ENCODE measurements around the gene ZNF521.
"Not testable (repeated sequence)": the region's sequence is repeated elsewhere in the genome, so short reads cannot be mapped to it uniquely, and the experiment has no call there.

Gene ZNF521

GRCh38 chr18:25052511-25052921 lies 299.4 kb downstream of the ZNF521 start:
- Histone ChIP-seq H3K27ac (ENCODE audit: low read depth, low read length) (no peak overlapping the region), H3K9ac (ENCODE audit: low read length) (no peak overlapping the region), H3K36me3 (ENCODE audit: insufficient read depth, low read length) (no peaks in the 10 kb centered on the region), H3K27me3 (ENCODE audit: control insufficient read depth in 1 of 2, insufficient read depth in 2 of 2, low read length in 2 of 2) (no peaks in the 10 kb centered on the region), H3K9me3 (ENCODE audit: low read length) (no peaks in the 10 kb centered on the region), H3K4me1 (ENCODE audit: insufficient read depth, low read length) (no peaks in the 10 kb centered on the region), H3K4me3 (ENCODE audit: low read depth in 1 of 2, low read length in 2 of 2) (no peak overlapping the region)

GRCh38 chr18:25050605-25051004 lies 301.4 kb downstream of the ZNF521 start:
- H3K9me3 ChIP-seq (ENCODE audit: low read length), result no peaks in the 10 kb centered on the region
- no peak overlapping the region for H3K27ac ChIP-seq (ENCODE audit: low read depth, low read length)
- H3K4me1 ChIP-seq (ENCODE audit: insufficient read depth, low read length), result no peaks in the 10 kb centered on the region
- H3K36me3 ChIP-seq (ENCODE audit: insufficient read depth, low read length), result no peaks in the 10 kb centered on the region
- no peaks in the 10 kb centered on the region for H3K27me3 ChIP-seq (ENCODE audit: control insufficient read depth in 1 of 2, insufficient read depth in 2 of 2, low read length in 2 of 2)
- no peak overlapping the region for H3K4me3 ChIP-seq (ENCODE audit: low read depth in 1 of 2, low read length in 2 of 2)
- no peak overlapping the region for H3K9ac ChIP-seq (ENCODE audit: low read length)

GRCh38 chr18:25047983-25048382 lies 304.0 kb downstream of the ZNF521 start:
- H3K9me3 ChIP-seq (ENCODE audit: low read length), result no peaks in the 10 kb centered on the region
- H3K4me1 ChIP-seq (ENCODE audit: insufficient read depth, low read length), result no peaks in the 10 kb centered on the region
- no peaks in the 10 kb centered on the region for H3K27me3 ChIP-seq (ENCODE audit: control insufficient read depth in 1 of 2, insufficient read depth in 2 of 2, low read length in 2 of 2)

GRCh38 chr18:25047421-25047820 lies 304.5 kb downstream of the ZNF521 start:
- Histone ChIP-seq H3K9me3 (ENCODE audit: low read length) (no peaks in the 10 kb centered on the region), H3K27ac (ENCODE audit: low read depth, low read length) (no peak overlapping the region), H3K4me1 (ENCODE audit: insufficient read depth, low read length) (no peaks in the 10 kb centered on the region), H3K9ac (ENCODE audit: low read length) (no peak overlapping the region), H3K4me3 (ENCODE audit: low read depth in 1 of 2, low read length in 2 of 2) (no peak overlapping the region), H3K36me3 (ENCODE audit: insufficient read depth, low read length) (no peaks in the 10 kb centered on the region), H3K27me3 (ENCODE audit: control insufficient read depth in 1 of 2, insufficient read depth in 2 of 2, low read length in 2 of 2) (no peaks in the 10 kb centered on the region)

More at GRCh38 chr18:25047983-25048382, 304.0 kb downstream of the ZNF521 start:
- no peak overlapping the region for H3K9ac ChIP-seq (ENCODE audit: low read length)
- no peak overlapping the region for H3K27ac ChIP-seq (ENCODE audit: low read depth, low read length)
- no peak overlapping the region for H3K4me3 ChIP-seq (ENCODE audit: low read depth in 1 of 2, low read length in 2 of 2)
- no peaks in the 10 kb centered on the region for H3K36me3 ChIP-seq (ENCODE audit: insufficient read depth, low read length)

GRCh38 chr18:25044694-25045093 lies 307.3 kb downstream of the ZNF521 start:
- Histone ChIP-seq H3K36me3 (ENCODE audit: insufficient read depth, low read length) (no peaks in the 10 kb centered on the region), H3K27me3 (ENCODE audit: control insufficient read depth in 1 of 2, insufficient read depth in 2 of 2, low read length in 2 of 2) (no peaks in the 10 kb centered on the region), H3K4me3 (ENCODE audit: low read depth in 1 of 2, low read length in 2 of 2) (no peak overlapping the region), H3K9me3 (ENCODE audit: low read length) (no peaks in the 10 kb centered on the region), H3K27ac (ENCODE audit: low read depth, low read length) (no peak overlapping the region), H3K9ac (ENCODE audit: low read length) (no peak overlapping the region), H3K4me1 (ENCODE audit: insufficient read depth, low read length) (no peaks in the 10 kb centered on the region)

- no peaks in the 10 kb centered on the region for H3K27me3 ChIP-seq (ENCODE audit: control insufficient read depth in 1 of 2, insufficient read depth in 2 of 2, low read length in 2 of 2)
- H3K9me3 ChIP-seq (ENCODE audit: low read length), result no peaks in the 10 kb centered on the region
- H3K36me3 ChIP-seq (ENCODE audit: insufficient read depth, low read length), result no peaks in the 10 kb centered on the region
- no peak overlapping the region for H3K4me3 ChIP-seq (ENCODE audit: low read depth in 1 of 2, low read length in 2 of 2)
- H3K27ac ChIP-seq (ENCODE audit: low read depth, low read length), result no peak overlapping the region
- H3K9ac ChIP-seq (ENCODE audit: low read length), result no peak overlapping the region
- no peaks in the 10 kb centered on the region for H3K4me1 ChIP-seq (ENCODE audit: insufficient read depth, low read length)
These were observed 308.9 kb downstream of the ZNF521 start for GRCh38 chr18:25043104-25043503.

- no peak overlapping the region for H3K4me3 ChIP-seq (ENCODE audit: low read depth in 1 of 2, low read length in 2 of 2)
- no peaks in the 10 kb centered on the region for H3K4me1 ChIP-seq (ENCODE audit: insufficient read depth, low read length)
- no peaks in the 10 kb centered on the region for H3K36me3 ChIP-seq (ENCODE audit: insufficient read depth, low read length)
- H3K27me3 ChIP-seq (ENCODE audit: control insufficient read depth in 1 of 2, insufficient read depth in 2 of 2, low read length in 2 of 2), result no peaks in the 10 kb centered on the region
- no peaks in the 10 kb centered on the region for H3K9me3 ChIP-seq (ENCODE audit: low read length)
- no peak overlapping the region for H3K27ac ChIP-seq (ENCODE audit: low read depth, low read length)
- no peak overlapping the region for H3K9ac ChIP-seq (ENCODE audit: low read length)
These were observed 309.3 kb downstream of the ZNF521 start for GRCh38 chr18:25042641-25043051.

- H3K9me3 ChIP-seq (ENCODE audit: low read length), result no peaks in the 10 kb centered on the region
- no peaks in the 10 kb centered on the region for H3K27me3 ChIP-seq (ENCODE audit: control insufficient read depth in 1 of 2, insufficient read depth in 2 of 2, low read length in 2 of 2)
- no peaks in the 10 kb centered on the region for H3K4me1 ChIP-seq (ENCODE audit: insufficient read depth, low read length)
- no peak overlapping the region for H3K27ac ChIP-seq (ENCODE audit: low read depth, low read length)
- H3K9ac ChIP-seq (ENCODE audit: low read length), result no peak overlapping the region
- no peaks in the 10 kb centered on the region for H3K36me3 ChIP-seq (ENCODE audit: insufficient read depth, low read length)
- H3K4me3 ChIP-seq (ENCODE audit: low read depth in 1 of 2, low read length in 2 of 2), result no peak overlapping the region
These were observed 312.2 kb downstream of the ZNF521 start for GRCh38 chr18:25039781-25040180.

- Histone ChIP-seq H3K27me3 (ENCODE audit: control insufficient read depth in 1 of 2, insufficient read depth in 2 of 2, low read length in 2 of 2) (no peaks in the 10 kb centered on the region), H3K4me3 (ENCODE audit: low read depth in 1 of 2, low read length in 2 of 2) (no peak overlapping the region), H3K9me3 (ENCODE audit: low read length) (no peaks in the 10 kb centered on the region), H3K9ac (ENCODE audit: low read length) (no peak overlapping the region), H3K4me1 (ENCODE audit: insufficient read depth, low read length) (no peaks in the 10 kb centered on the region), H3K27ac (ENCODE audit: low read depth, low read length) (no peak overlapping the region), H3K36me3 (ENCODE audit: insufficient read depth, low read length) (no peaks in the 10 kb centered on the region)
These were observed 313.7 kb downstream of the ZNF521 start for GRCh38 chr18:25038261-25038660.

GRCh38 chr18:25033747-25034471 lies 318.1 kb downstream of the ZNF521 start:
- Histone ChIP-seq H3K27me3 (ENCODE audit: control insufficient read depth in 1 of 2, insufficient read depth in 2 of 2, low read length in 2 of 2) (peaks cover 0 to 4% of the 10 kb centered on the region in 2 donors), H3K4me1 (ENCODE audit: insufficient read depth, low read length) (no peaks in the 10 kb centered on the region), H3K9ac (ENCODE audit: low read length) (no peak overlapping the region), H3K36me3 (ENCODE audit: insufficient read depth, low read length) (no peaks in the 10 kb centered on the region), H3K9me3 (ENCODE audit: low read length) (no peaks in the 10 kb centered on the region), H3K4me3 (ENCODE audit: low read depth in 1 of 2, low read length in 2 of 2) (no peak overlapping the region), H3K27ac (ENCODE audit: low read depth, low read length) (no peak overlapping the region)

GRCh38 chr18:25033175-25033574 lies 318.8 kb downstream of the ZNF521 start:
- H3K9me3 ChIP-seq (ENCODE audit: low read length); H3K27me3 ChIP-seq (ENCODE audit: control insufficient read depth in 1 of 2, insufficient read depth in 2 of 2, low read length in 2 of 2); H3K9ac ChIP-seq (ENCODE audit: low read length); H3K36me3 ChIP-seq (ENCODE audit: insufficient read depth, low read length); H3K4me1 ChIP-seq (ENCODE audit: insufficient read depth, low read length); H3K4me3 ChIP-seq (ENCODE audit: low read depth in 1 of 2, low read length in 2 of 2); H3K27ac ChIP-seq (ENCODE audit: low read depth, low read length): not testable (repeated sequence)

- Histone ChIP-seq H3K4me3 (ENCODE audit: low read depth in 1 of 2, low read length in 2 of 2) (no peak overlapping the region), H3K27me3 (ENCODE audit: control insufficient read depth in 1 of 2, insufficient read depth in 2 of 2, low read length in 2 of 2) (peaks cover 0 to 4% of the 10 kb centered on the region in 2 donors), H3K4me1 (ENCODE audit: insufficient read depth, low read length) (no peaks in the 10 kb centered on the region), H3K9me3 (ENCODE audit: low read length) (no peaks in the 10 kb centered on the region), H3K27ac (ENCODE audit: low read depth, low read length) (no peak overlapping the region), H3K36me3 (ENCODE audit: insufficient read depth, low read length) (no peaks in the 10 kb centered on the region), H3K9ac (ENCODE audit: low read length) (no peak overlapping the region)
These were observed 322.2 kb downstream of the ZNF521 start for GRCh38 chr18:25029802-25030201.
